OCI-LY1 (cell line): ENCODE results near the gene POLR3B.
"Not testable (repeated sequence)": the region's sequence is repeated elsewhere in the genome, so short reads cannot be mapped to it uniquely, and the experiment has no call there.

Source experiments
- EZH2 ChIP-seq: fragments of 200-600 bp; sonication (generic), shearing (Covaris generic); IDR thresholded peaks from 2 replicates; pipeline ENCODE4 v1.8.0; 2017; ENCODE audit warnings: borderline replicate concordance, mixed run types, mild to moderate bottlenecking, antibody characterized with exemption, low read length, moderate library complexity, mixed read lengths
- TF ChIP-seq, protein P1 (sequence below): fragments of 200-600 bp; sonication (generic), shearing (Covaris generic); IDR thresholded peaks from 2 replicates; pipeline ENCODE4 v1.5.1; 2017; ENCODE audit warnings: mild to moderate bottlenecking, antibody characterized with exemption, low read length, moderate library complexity, mixed read lengths

GRCh38 chr12:106475662-106476061 is 118.1 kb downstream of the POLR3B start:
- TF ChIP-seq, protein P1, sequence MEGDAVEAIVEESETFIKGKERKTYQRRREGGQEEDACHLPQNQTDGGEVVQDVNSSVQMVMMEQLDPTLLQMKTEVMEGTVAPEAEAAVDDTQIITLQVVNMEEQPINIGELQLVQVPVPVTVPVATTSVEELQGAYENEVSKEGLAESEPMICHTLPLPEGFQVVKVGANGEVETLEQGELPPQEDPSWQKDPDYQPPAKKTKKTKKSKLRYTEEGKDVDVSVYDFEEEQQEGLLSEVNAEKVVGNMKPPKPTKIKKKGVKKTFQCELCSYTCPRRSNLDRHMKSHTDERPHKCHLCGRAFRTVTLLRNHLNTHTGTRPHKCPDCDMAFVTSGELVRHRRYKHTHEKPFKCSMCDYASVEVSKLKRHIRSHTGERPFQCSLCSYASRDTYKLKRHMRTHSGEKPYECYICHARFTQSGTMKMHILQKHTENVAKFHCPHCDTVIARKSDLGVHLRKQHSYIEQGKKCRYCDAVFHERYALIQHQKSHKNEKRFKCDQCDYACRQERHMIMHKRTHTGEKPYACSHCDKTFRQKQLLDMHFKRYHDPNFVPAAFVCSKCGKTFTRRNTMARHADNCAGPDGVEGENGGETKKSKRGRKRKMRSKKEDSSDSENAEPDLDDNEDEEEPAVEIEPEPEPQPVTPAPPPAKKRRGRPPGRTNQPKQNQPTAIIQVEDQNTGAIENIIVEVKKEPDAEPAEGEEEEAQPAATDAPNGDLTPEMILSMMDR, result not testable (repeated sequence)
- TF ChIP-seq EZH2, result not testable (repeated sequence)
